K562 (cell line): ENCODE measurements around the gene LMTK2. TPM values are rescaled to one million over a fixed set of nuclear protein-coding genes. Genes with fewer than 3 reads are reported as not detected.

Experiments used
- DPF2 ChIP-seq: fragments of 450-650 bp; IDR thresholded peaks from 2 replicates; pipeline ENCODE4 v1.6.1; 2016
- MGA ChIP-seq: fragments of 450-650 bp; IDR thresholded peaks from 2 replicates; pipeline ENCODE4 v1.6.1; 2016; ENCODE audit warnings: mild to moderate bottlenecking, moderate library complexity
- THRAP3 ChIP-seq: fragments of 450-650 bp; IDR thresholded peaks from 2 replicates; pipeline ENCODE4 v1.6.1; 2016; ENCODE audit warnings: mild to moderate bottlenecking, inconsistent platforms, borderline replicate concordance
- polyA plus RNA-seq, 8 experiments: library from polyadenylated mRNA; depleted of rRNA in 4 of 8; stranded (reverse) in 5 of 8; unstranded in 3 of 8; fragments of >200 nt; fragmentation: Nextera tagmentation in 2 of 8; fragmentation: Illumina TruSeq in 1 of 8; extraction: Ambion mirVana in 2 of 8; extraction: Trizol in 1 of 8; gene quantifications; 2 replicates each; pipeline versions ENCODE4 v1.2.1 to v1.2.3, GENCODE V29; 2011 to 2014; ENCODE audit warnings: inconsistent platforms in 1 of 8, missing spikeins in 1 of 8
- total RNA-seq, 7 experiments: library from RNA; depleted of rRNA in 6 of 7; stranded (reverse); fragments of >200 nt in 6 of 7; fragmentation: Illumina TruSeq in 2 of 7; extraction: Trizol in 2 of 7; gene quantifications; 2 replicates each; pipeline versions ENCODE4 v1.2.1 to v1.2.3, GENCODE V29; 2011 to 2021; ENCODE audit warnings: low replicate concordance in 1 of 7

Gene LMTK2
- total and polyA plus RNA-seq, 9 of the 15 experiments (the other 6 are each of a cell fraction or from before 2014, with no cell fraction given): 0.78 to 16.4 (median 6.3) TPM

DNA sequence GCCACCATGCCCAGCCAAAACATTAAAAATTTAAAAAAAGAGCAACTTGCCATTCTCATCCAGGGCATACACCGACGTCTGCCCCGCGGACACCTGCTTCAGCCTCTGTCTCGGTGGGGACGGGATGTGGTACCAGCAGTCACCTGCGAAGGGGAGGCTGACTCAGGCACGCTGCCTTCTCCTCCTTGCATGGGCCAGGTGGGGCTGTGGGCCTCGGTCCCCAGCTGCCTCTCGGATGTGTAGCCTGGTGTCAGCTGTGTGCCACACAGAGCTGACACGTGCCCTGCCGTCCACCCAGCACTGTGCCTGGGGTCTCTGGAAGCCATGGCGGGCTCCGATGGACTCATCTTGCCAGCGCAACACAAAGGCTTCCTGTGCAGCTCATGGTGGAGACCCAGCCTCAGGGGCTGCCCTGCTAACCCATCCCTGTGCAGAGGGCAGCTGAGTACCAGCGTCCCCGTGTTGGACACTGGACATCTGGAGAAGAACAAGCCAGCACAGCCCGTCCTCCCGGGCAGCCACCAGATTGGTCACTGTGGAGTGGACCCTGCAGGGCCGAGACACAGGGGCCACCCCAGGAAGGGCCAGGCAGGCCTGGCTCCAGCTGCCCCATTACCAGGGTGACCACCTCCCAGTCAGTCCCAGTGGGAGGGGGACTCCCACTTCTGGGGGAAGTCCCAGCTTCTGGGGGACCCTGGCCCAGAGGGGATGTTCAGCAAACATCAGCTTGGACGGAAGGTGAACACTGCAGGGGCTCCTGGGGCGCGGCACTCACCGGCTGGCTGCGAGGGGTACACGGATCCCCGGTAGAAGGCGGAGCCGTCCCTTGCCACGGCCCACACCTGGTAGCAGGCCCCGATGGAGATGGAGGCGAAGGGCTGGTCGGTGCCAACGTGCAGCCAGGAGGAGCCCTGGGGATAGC is 115.2 kb downstream of the LMTK2 start (continued):
- TF ChIP-seq MGA: no peak
- no peak for TF ChIP-seq THRAP3
- TF ChIP-seq DPF2: no peak
